ENCODE results near the gene USP22.
"Not testable (repeated sequence)": the region's sequence is repeated elsewhere in the genome, so short reads cannot be mapped to it uniquely, and the experiment has no call there.

Gene USP22

DNA sequence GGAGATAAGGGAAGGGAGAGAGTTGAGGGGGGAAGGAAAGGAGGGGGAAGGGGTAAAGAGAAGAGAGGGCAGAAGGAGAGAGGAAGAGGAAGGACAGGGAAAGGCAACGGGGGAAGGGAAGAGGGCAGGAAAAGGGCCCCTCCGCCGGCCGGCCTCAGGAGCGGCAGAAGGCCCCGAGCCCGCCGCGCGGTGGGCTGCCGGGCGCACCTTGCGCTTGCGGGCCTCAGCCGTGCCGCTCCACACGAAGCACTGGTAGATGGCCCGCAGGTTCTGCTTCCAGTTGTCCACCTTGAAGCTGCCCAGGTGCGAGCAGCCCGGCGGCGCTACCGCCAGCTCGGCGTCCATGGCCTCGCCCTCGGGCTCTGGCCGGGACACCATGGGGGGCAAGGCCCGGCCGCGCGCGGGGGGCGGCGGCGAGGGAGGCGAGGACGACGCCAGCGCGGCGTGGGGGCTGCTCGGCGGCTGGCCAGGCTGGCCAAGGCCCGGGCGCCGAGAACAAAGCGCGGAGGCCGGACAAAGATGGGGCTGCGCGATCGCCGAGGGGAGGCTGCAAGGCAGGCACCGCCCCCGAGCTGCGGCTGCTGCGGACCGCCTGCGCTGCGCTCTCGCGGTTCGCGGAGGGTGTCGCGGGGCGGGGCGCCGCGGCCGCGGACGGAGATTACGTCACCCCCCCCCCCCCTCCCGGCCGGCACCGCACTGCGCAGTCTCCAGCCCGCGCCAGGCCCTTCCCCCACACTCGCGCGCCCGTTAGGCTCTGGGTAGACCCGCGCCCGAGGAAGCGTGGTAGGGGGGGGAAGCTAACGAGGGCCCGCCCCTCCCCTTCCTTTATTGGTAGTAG is at the start of gene USP22:
Gene USP22, minus strand, starts transcription at position 554 of the 838 bp plus-strand sequence. Its CDS starts 176 bp downstream, at position 378.
- DNase-seq (ENCODE audit: low read depth), result no peak
- TF ChIP-seq, protein P1, sequence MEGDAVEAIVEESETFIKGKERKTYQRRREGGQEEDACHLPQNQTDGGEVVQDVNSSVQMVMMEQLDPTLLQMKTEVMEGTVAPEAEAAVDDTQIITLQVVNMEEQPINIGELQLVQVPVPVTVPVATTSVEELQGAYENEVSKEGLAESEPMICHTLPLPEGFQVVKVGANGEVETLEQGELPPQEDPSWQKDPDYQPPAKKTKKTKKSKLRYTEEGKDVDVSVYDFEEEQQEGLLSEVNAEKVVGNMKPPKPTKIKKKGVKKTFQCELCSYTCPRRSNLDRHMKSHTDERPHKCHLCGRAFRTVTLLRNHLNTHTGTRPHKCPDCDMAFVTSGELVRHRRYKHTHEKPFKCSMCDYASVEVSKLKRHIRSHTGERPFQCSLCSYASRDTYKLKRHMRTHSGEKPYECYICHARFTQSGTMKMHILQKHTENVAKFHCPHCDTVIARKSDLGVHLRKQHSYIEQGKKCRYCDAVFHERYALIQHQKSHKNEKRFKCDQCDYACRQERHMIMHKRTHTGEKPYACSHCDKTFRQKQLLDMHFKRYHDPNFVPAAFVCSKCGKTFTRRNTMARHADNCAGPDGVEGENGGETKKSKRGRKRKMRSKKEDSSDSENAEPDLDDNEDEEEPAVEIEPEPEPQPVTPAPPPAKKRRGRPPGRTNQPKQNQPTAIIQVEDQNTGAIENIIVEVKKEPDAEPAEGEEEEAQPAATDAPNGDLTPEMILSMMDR (conservative IDR thresholded peaks at IDR 0.05; ENCODE audit: low read depth, low read length), result no peak
- peak within 1 kb of the TSS; percentile 88 for H3K4me3 ChIP-seq (ENCODE audit: low read depth, low read length)

GRCh38 chr17:21090902-21091618 is 48.2 kb upstream of the USP22 start:
- TF ChIP-seq, protein P1 (conservative IDR thresholded peaks at IDR 0.05; ENCODE audit: low read depth, low read length), result peak; percentile 28
- H3K4me3 ChIP-seq (ENCODE audit: low read depth, low read length), result no peak overlapping the region
- peak; percentile 42 for DNase-seq (ENCODE audit: low read depth)

DNA sequence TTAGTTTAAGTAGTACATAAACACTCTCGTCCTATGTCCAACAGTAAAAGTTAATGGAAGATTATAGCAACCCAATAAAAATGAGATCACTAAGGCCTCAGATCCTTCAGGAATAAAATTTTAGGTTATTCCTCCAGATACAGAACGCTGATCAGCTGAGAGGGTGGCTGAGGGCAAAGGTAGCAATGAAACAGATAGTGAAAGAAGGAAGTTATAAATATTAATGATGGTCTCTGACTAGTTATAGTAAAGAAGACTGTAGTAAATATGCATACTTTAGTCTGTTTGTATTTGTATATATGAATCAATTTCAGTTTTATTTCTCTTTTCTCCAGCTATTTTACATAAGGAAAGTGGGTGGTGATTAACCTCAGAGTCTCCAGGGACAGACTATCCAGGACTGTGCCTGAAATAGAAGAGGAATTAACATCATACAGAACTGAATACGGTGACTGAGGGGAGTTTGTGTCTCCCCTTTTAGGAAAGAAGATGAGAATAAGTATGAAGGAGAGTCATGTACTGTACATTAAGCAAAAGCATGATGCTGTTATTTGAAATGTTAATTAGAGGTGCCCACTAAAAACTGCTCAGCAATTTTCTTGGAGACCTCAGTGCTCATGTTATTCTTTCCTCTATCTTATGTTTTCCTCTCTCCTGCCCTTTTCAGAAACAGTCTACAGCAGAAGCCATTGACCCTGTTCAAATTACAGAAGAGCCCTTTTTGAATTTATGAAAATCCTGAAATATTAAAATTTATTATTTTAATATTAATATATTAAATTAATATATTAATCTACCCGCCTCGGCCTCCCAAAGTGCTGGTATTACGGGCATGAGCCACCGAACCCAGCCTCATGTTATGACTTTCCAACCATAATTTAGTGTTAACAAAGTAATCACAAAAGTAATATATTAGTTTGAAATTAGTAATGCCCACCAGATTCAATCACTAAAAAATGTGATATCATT is 47.4 kb upstream of the USP22 start:
- TF ChIP-seq, protein P1 (conservative IDR thresholded peaks at IDR 0.05; ENCODE audit: low read depth, low read length), result no peak
- no peak overlapping the region for H3K4me3 ChIP-seq (ENCODE audit: low read depth, low read length)
- DNase-seq (ENCODE audit: low read depth), result no peak

DNA sequence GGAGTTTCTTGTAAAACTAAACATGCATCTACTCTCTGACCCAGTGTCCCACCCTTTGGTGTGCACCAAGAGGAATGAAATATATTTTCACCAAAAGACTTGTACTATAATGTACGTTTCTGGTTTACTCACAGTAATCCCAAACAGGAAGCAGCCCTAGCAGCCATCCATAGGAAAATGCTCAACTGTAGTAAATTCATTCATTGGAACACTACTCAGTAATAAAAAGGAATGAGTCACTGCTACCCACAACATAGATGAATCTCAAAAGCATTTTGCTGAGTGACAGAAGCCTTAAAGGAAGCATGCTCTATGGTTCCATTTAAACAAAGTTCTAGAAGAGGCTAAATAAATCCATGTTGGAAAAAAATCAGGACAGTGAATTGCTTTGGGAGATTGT is 46.3 kb upstream of the USP22 start:
- DNase-seq (ENCODE audit: low read depth), result no peak
- TF ChIP-seq, protein P1 (conservative IDR thresholded peaks at IDR 0.05; ENCODE audit: low read depth, low read length), result no peak
- no peak overlapping the region for H3K4me3 ChIP-seq (ENCODE audit: low read depth, low read length)

- TF ChIP-seq, protein P1 (conservative IDR thresholded peaks at IDR 0.05; ENCODE audit: low read depth, low read length), result no peak
- DNase-seq (ENCODE audit: low read depth), result no peak
These were observed 42.9 kb upstream of the USP22 start for GRCh38 chr17:21085707-21086106.

GRCh38 chr17:21085280-21085679 is 42.5 kb upstream of the USP22 start:
- not testable (repeated sequence) for DNase-seq (ENCODE audit: low read depth); H3K4me3 ChIP-seq (ENCODE audit: low read depth, low read length)

More at GRCh38 chr17:21085707-21086106, 42.9 kb upstream of the USP22 start:
- no peak overlapping the region for H3K4me3 ChIP-seq (ENCODE audit: low read depth, low read length)
